IMR-90 (cell line): ENCODE measurements around the gene GTPBP3. TPM values are rescaled to one million over a fixed set of nuclear protein-coding genes. Genes with fewer than 3 reads are reported as not detected.

ENCODE experiments used
- ATAC-seq: fragments of 200-7000 bp; cut with Tn5 transposase; 2 replicates; pipeline ENCODE4 v1.9.1; 2020; ENCODE audit warnings: low read depth, mild to moderate bottlenecking, moderate library complexity
- BruUV-seq: library from RNA; stranded (reverse); fragments of 400-500 nt; replicated peaks from 2 replicates; lab custom pipeline; 2021; lab: Mats Ljungman, UMichigan
- CTCF ChIA-PET: fragments of 300-600 bp; formaldehyde crosslinking; extraction: SDS; loops from one replicate; lab custom pipeline; 2021; ENCODE audit warnings: antibody characterized with exemption; lab: Yijun Ruan, JAX
- POLR2A ChIA-PET: fragments of 300-600 bp; sonication (Branson Sonifier 250); formaldehyde crosslinking; loops from one replicate; lab custom pipeline; 2022; ENCODE audit warnings: antibody characterized with exemption; ENCODE audit not compliant: unreplicated experiment; lab: Charles Lee
- DNase-seq: peaks from one replicate; pipeline ENCODE4 v3.0.0; 2013
- H2AFZ ChIP-seq: replicated peaks from 2 replicates; pipeline ENCODE3; 2013; ENCODE audit warnings: low read length, mild to moderate bottlenecking; ENCODE audit not compliant: poor library complexity
- H2AK5ac ChIP-seq: 2 replicates; pipeline ENCODE4 v1.6.1; 2013; ENCODE audit warnings: low read depth, low read length, inconsistent platforms
- H2AK9ac ChIP-seq: replicated peaks from 2 replicates; pipeline ENCODE3; 2013; ENCODE audit warnings: mild to moderate bottlenecking, low read depth, low read length, moderate library complexity; ENCODE audit not compliant: poor library complexity
- H2BK120ac ChIP-seq: 2 replicates; pipeline ENCODE4 v1.6.1; 2013; ENCODE audit warnings: low read depth, low read length, inconsistent platforms
- H2BK15ac ChIP-seq: 3 replicates; pipeline ENCODE4 v1.6.1; 2013; ENCODE audit warnings: low read depth, low read length, inconsistent platforms
- H2BK20ac ChIP-seq: 2 replicates; pipeline ENCODE4 v1.6.1; 2013; ENCODE audit warnings: low read depth, mild to moderate bottlenecking, inconsistent platforms, low read length, moderate library complexity
- H2BK5ac ChIP-seq: 2 replicates; pipeline ENCODE4 v1.6.1; 2013; ENCODE audit warnings: mild to moderate bottlenecking, low read depth, low read length, inconsistent platforms; ENCODE audit not compliant: poor library complexity, severe bottlenecking
- H3K14ac ChIP-seq: replicated peaks from 2 replicates; pipeline ENCODE4 v1.6.1; 2013; ENCODE audit warnings: low read depth, low read length, inconsistent platforms
- H3K18ac ChIP-seq: 2 replicates; pipeline ENCODE4 v1.6.1; 2013; ENCODE audit warnings: low read depth, low read length, control low read depth
- H3K23ac ChIP-seq: 2 replicates; pipeline ENCODE4 v1.6.1; 2013; ENCODE audit warnings: low read depth, low read length, inconsistent platforms
- H3K27ac ChIP-seq: 2 replicates; pipeline ENCODE4 v1.5.1; 2013; ENCODE audit warnings: mild to moderate bottlenecking, control low read depth, low read length; ENCODE audit not compliant: insufficient read depth
- H3K27me3 ChIP-seq: 2 replicates; pipeline ENCODE4 v1.6.1; 2013; ENCODE audit warnings: low read length; ENCODE audit not compliant: control insufficient read depth, insufficient read depth
- H3K36me3 ChIP-seq: 2 replicates; pipeline ENCODE4 v1.6.1; 2013; ENCODE audit warnings: low read length, mixed read lengths; ENCODE audit not compliant: control insufficient read depth, insufficient read depth
- H3K4ac ChIP-seq: 2 replicates; pipeline ENCODE4 v1.6.1; 2013; ENCODE audit warnings: low read depth, low read length, inconsistent platforms
- H3K4me1 ChIP-seq: 2 replicates; pipeline ENCODE4 v1.6.1; 2013; ENCODE audit warnings: low read length, mixed read lengths; ENCODE audit not compliant: control insufficient read depth, insufficient read depth
- H3K4me2 ChIP-seq: 2 replicates; pipeline ENCODE4 v1.6.1; 2013; ENCODE audit warnings: low read depth, mild to moderate bottlenecking, control low read depth, low read length, moderate library complexity
- H3K4me3 ChIP-seq: 2 replicates; pipeline ENCODE4 v1.5.1; 2013; ENCODE audit warnings: low read depth, mild to moderate bottlenecking, control low read depth, low read length, moderate library complexity; ENCODE audit not compliant: insufficient read depth
- H3K56ac ChIP-seq: 2 replicates; pipeline ENCODE4 v1.6.1; 2013; ENCODE audit warnings: low read length, inconsistent platforms; ENCODE audit not compliant: insufficient read depth; ENCODE audit errors: extremely low read depth
- H3K79me1 ChIP-seq, 2 experiments: 2 replicates each; pipeline ENCODE4 v1.6.1; 2013; ENCODE audit warnings: low read length in 2 of 2, inconsistent platforms in 1 of 2, low read depth in 1 of 2
- H3K9ac ChIP-seq: 2 replicates; pipeline ENCODE4 v1.6.1; 2013; ENCODE audit warnings: low read depth, low read length, control low read depth
- H3K9me1 ChIP-seq: 2 replicates; pipeline ENCODE4 v1.6.1; 2013; ENCODE audit warnings: low read length, inconsistent platforms; ENCODE audit not compliant: insufficient read depth
- H3K9me3 ChIP-seq: 2 replicates; pipeline ENCODE4 v1.6.1; 2013; ENCODE audit warnings: low read length; ENCODE audit not compliant: control insufficient read depth, insufficient read depth
- H4K20me1 ChIP-seq: 2 replicates; pipeline ENCODE4 v1.6.1; 2013; ENCODE audit warnings: low read length, inconsistent platforms; ENCODE audit not compliant: insufficient read depth
- H4K5ac ChIP-seq: 2 replicates; pipeline ENCODE4 v1.6.1; 2013; ENCODE audit warnings: mild to moderate bottlenecking, low read depth, low read length, control low read depth
- H4K8ac ChIP-seq, 2 experiments: 2 replicates each; pipeline ENCODE4 v1.6.1; 2013; ENCODE audit warnings: low read depth in 2 of 2, low read length in 2 of 2, control low read depth in 1 of 2, inconsistent platforms in 1 of 2
- H4K91ac ChIP-seq: 2 replicates; pipeline ENCODE4 v1.6.1; 2013; ENCODE audit warnings: low read depth, low read length, inconsistent platforms; ENCODE audit not compliant: insufficient read depth
- BHLHE40 ChIP-seq: fragments of 150-350 bp; IDR thresholded peaks from 2 replicates; pipeline ENCODE4 v1.6.1; 2016; ENCODE audit warnings: mild to moderate bottlenecking, low read depth, low read length
- MAZ ChIP-seq: IDR thresholded peaks from 2 replicates; pipeline ENCODE4 v1.6.1; 2012; ENCODE audit warnings: low read depth, mild to moderate bottlenecking, low read length, improper control_type of control experiment, moderate library complexity, borderline replicate concordance
- MXI1 ChIP-seq: IDR thresholded peaks from 2 replicates; pipeline ENCODE4 v1.6.1; 2012; ENCODE audit warnings: low read depth, mild to moderate bottlenecking, low read length, moderate library complexity, borderline replicate concordance
- NFE2L2 ChIP-seq: fragments of 150-350 bp; IDR thresholded peaks from 2 replicates; pipeline ENCODE4 v1.6.1; 2016; ENCODE audit warnings: low read depth, mild to moderate bottlenecking, low read length
- POLR2A ChIP-seq: IDR thresholded peaks from 2 replicates; pipeline ENCODE4 v1.6.1; 2012; ENCODE audit warnings: mild to moderate bottlenecking, low read depth, low read length
- WGBS, 2 experiments: methylation state at CpG; one replicate each; pipeline versions ENCODE4 v1.1.5 to v1.1.7; 2013; ENCODE audit warnings: missing lambda C conversion rate in 2 of 2; ENCODE audit not compliant: insufficient read length in 1 of 2; ENCODE audit errors: extremely low coverage in 2 of 2; 5-methylcytosine and 5-hydroxymethylcytosine counted together
- dilution Hi-C: fragments of 300-500 bp; cut with HindIII; formaldehyde crosslinking; loops from one replicate; pipeline ENCODE4 v1.14.3; 2018; ENCODE audit warnings: low sequenced_read_pairs; ENCODE audit not compliant: unreplicated experiment
- in situ Hi-C: fragments of 300-500 bp; cut with MboI; formaldehyde crosslinking; loops from 3 replicates; pipeline ENCODE4 v1.14.3; 2019; ENCODE audit warnings: low sequenced_read_pairs, inconsistent platforms, mixed read lengths
- intact Hi-C: fragments of 100-400 bp; cut with micrococcal nuclease; formaldehyde crosslinking; loops from 2 replicates; pipeline ENCODE4 v1.10.0; 2022
- polyA plus RNA-seq, 3 experiments: library from polyadenylated mRNA; depleted of rRNA; stranded (reverse); fragments of >200 nt; gene quantifications; 2 replicates each; pipeline ENCODE4 v1.2.3, GENCODE V29; 2012; ENCODE audit warnings: low replicate concordance in 1 of 3
- total RNA-seq: library from RNA; depleted of rRNA; stranded (reverse); fragments of >200 nt; gene quantifications from 2 replicates; pipeline ENCODE4 v1.2.3, GENCODE V29; 2012
- TF ChIP-seq, protein P1 (sequence below): fragments of 150-350 bp; IDR thresholded peaks from 2 replicates; pipeline ENCODE4 v1.6.1; 2016; ENCODE audit warnings: low read depth, mild to moderate bottlenecking, low read length, moderate library complexity, borderline replicate concordance
- TF ChIP-seq, protein P2 (sequence below): fragments of 150-350 bp; IDR thresholded peaks from 2 replicates; pipeline ENCODE4 v1.6.1; 2017; ENCODE audit warnings: mild to moderate bottlenecking, antibody characterized with exemption, low read length, low read depth

Gene GTPBP3
- total and polyA plus RNA-seq, 2 of the 4 experiments (the other 2 are of a cell fraction), result 4.3 to 15.1 TPM

DNA sequence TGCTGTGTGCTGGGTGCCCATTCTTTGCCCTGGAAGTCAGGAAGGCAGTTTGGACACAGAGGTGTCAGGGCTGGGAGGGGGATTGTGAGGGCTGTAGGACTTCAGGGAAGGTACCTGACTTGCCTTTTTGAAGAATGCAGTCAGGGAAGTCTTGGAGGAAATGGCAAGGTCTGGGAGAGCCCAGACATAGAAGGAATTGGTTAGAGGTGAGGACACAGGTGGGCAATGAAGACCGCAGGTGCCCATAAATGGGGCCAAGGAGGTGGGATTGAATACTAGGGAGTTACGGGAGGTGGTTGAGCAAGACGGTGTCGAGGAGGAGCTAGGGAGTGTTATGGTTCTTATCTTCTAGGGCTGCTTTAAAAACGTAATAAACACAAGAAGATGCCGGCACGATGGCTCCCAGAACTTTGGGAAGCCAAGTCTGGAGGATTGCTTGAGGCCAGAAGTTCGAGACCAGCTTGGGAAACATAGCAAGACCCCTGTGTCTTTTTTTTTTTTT lies 29.4 kb upstream of the GTPBP3 start:
- no peak overlapping the region for H3K4me3 ChIP-seq
- no peak overlapping the region for H2AK5ac ChIP-seq
- H3K27ac ChIP-seq, result no peak overlapping the region
- peak overlapping the region; percentile 76 for H2AK9ac ChIP-seq
- no peak overlapping the region for H3K9ac ChIP-seq
- no peak overlapping the region for H4K91ac ChIP-seq
- H3K56ac ChIP-seq, result no peak overlapping the region
- no peak overlapping the region for H3K4me2 ChIP-seq
- ATAC-seq (no peak), DNase-seq (no peak)
- no peak overlapping the region for H2BK20ac ChIP-seq
- H3K4ac ChIP-seq, result no peak overlapping the region
- no peaks in the 10 kb centered on the region for H3K27me3 ChIP-seq
- H3K14ac ChIP-seq, result no peak overlapping the region
- H2BK15ac ChIP-seq, result no peak overlapping the region
- 90% methylated on average over 4 of the region's 8 CpGs; no CpG with 5 or more reads in 1 of the 2 experiments for WGBS, 2 experiments
- H3K36me3 ChIP-seq, result peaks cover 7% of the 10 kb centered on the region
- intact Hi-C loops (no loop called here), dilution Hi-C loops (no loop called here), in situ Hi-C loops (no loop called here)
- H3K4me1 ChIP-seq, result peaks cover 15% of the 10 kb centered on the region
- no peak overlapping the region for H3K18ac ChIP-seq
- H3K9me3 ChIP-seq, result no peaks in the 10 kb centered on the region
- peaks cover 21% of the 10 kb centered on the region for H4K20me1 ChIP-seq
- H4K5ac ChIP-seq, result no peak overlapping the region
- no peak overlapping the region for H2AFZ ChIP-seq
- peak overlapping the region in 1 of 2 experiments; percentile 6; a peak in 1 of 4 replicates for H4K8ac ChIP-seq
- peak overlapping the region; percentile 13; the same call in 1 of the 2 replicates for H3K23ac ChIP-seq
- no peak overlapping the region for H2BK120ac ChIP-seq
- ChIA-PET CTCF (no interaction called here), POLR2A (no interaction called here)
- H3K79me1 ChIP-seq, result peaks cover 20 to 66% of the 10 kb centered on the region in 2 experiments
- peaks cover 31% of the 10 kb centered on the region for H3K9me1 ChIP-seq
- TF ChIP-seq POLR2A, result no peak
- no peak for TF ChIP-seq MXI1
- TF ChIP-seq MAZ, result no peak
- TF ChIP-seq BHLHE40, result no peak
- TF ChIP-seq, protein P1, sequence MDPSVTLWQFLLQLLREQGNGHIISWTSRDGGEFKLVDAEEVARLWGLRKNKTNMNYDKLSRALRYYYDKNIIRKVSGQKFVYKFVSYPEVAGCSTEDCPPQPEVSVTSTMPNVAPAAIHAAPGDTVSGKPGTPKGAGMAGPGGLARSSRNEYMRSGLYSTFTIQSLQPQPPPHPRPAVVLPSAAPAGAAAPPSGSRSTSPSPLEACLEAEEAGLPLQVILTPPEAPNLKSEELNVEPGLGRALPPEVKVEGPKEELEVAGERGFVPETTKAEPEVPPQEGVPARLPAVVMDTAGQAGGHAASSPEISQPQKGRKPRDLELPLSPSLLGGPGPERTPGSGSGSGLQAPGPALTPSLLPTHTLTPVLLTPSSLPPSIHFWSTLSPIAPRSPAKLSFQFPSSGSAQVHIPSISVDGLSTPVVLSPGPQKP, result no peak
- TF ChIP-seq NFE2L2, result no peak
- TF ChIP-seq, protein P2, sequence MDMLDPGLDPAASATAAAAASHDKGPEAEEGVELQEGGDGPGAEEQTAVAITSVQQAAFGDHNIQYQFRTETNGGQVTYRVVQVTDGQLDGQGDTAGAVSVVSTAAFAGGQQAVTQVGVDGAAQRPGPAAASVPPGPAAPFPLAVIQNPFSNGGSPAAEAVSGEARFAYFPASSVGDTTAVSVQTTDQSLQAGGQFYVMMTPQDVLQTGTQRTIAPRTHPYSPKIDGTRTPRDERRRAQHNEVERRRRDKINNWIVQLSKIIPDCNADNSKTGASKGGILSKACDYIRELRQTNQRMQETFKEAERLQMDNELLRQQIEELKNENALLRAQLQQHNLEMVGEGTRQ, result no peak
- BruUV-seq, result no TSS peak
- H2BK5ac ChIP-seq, result no peak overlapping the region
